Stimulated activated naive CD8-positive, alpha-beta T cell treated with anti-CD3 and anti-CD28 coated beads, Interleukin-15, amount 100 ng/mL, for 72 hours (primary cell): ENCODE data around the gene PFKFB3.

Experiments used
- ATAC-seq: fragments of 150-1000 bp; cut with Tn5 transposase; 2 replicates; pipeline ENCODE4 v1.10.0; 2021; ENCODE audit warnings: mild to moderate bottlenecking, moderate library complexity
- DNase-seq, 2 donors: peaks; one replicate each; pipeline ENCODE4 v3.0.0; 2021 to 2022
- H3K27ac Mint-ChIP-seq, 2 donors: one replicate each; pipeline ENCODE4 v1.8.0; 2022; ENCODE audit warnings: mild to moderate bottlenecking in 2 of 2, mixed read lengths in 2 of 2, moderate library complexity in 2 of 2
- H3K27me3 Mint-ChIP-seq: one replicate; pipeline ENCODE4 v1.8.0; 2022; ENCODE audit warnings: mixed read lengths
- H3K4me1 Mint-ChIP-seq: one replicate; pipeline ENCODE4 v1.8.0; 2022; ENCODE audit warnings: mild to moderate bottlenecking, mixed read lengths
- H3K4me3 Mint-ChIP-seq, 2 donors: one replicate each; pipeline ENCODE4 v1.8.0; 2022; ENCODE audit warnings: mild to moderate bottlenecking in 2 of 2, mixed read lengths in 2 of 2, moderate library complexity in 1 of 2
- H3K9me3 Mint-ChIP-seq, 2 donors: one replicate each; pipeline ENCODE4 v1.8.0; 2022; ENCODE audit warnings: mixed read lengths in 2 of 2

The PFKFB3 gene

DNA sequence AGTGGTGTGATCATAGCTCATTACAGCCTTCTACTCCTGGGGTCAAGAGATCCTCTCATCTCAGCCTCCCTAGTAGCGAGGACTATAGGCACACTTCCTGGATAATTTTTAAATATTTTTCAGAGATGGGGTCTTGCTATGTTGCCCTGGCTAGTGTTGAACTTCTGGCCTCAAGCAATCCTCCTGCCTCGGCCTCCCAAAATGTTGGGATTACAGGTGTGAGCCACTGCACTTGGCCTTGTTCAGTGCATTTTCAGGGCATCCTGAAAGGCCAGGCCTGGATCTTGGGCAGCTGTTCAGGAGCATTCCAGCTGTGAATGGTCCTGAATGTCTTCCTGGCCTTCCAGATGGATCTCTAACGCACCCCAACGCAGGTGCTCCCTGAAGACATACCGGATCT is 95.7 kb downstream of the PFKFB3 start:
- Mint-ChIP-seq H3K27ac (peak overlapping the region in 1 of 2 donors; percentile 37), H3K27me3 (no peaks in the 10 kb centered on the region), H3K4me1 (peaks cover 73% of the 10 kb centered on the region), H3K4me3 (no peak overlapping the region), H3K9me3 (peaks cover 12% of the 10 kb centered on the region in 2 donors)
- ATAC-seq (no peak), DNase-seq (no peak)

DNA sequence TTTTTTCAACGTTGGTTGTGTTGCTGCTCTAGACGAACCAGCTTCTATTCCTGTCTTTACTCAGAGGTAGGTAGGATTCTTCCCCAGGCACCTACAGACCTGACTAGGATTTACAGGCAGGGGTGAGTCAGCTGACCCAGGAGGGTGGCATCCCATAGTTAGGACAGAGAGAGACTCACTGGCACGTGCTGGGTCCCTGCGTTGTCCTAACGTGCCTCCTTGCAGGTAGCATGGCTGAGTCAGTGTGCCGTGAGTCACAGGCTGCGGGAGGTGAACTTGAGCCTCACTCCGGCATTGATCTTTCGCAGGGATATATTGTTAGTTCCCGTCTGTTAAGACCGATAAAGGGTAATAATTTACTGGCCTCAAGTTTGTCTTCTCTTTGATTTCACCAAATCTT is 96.5 kb downstream of the PFKFB3 start:
- H3K9me3 Mint-ChIP-seq, result peaks cover 6 to 8% of the 10 kb centered on the region in 2 donors
- H3K27ac Mint-ChIP-seq, result peak overlapping the region in 1 of 2 donors; percentile 70
- DNase-seq (no peak), ATAC-seq (no peak)
- H3K27me3 Mint-ChIP-seq, result no peaks in the 10 kb centered on the region
- H3K4me3 Mint-ChIP-seq, result peak overlapping the region; percentile 38 to 57
- peaks cover 70% of the 10 kb centered on the region for H3K4me1 Mint-ChIP-seq

DNA sequence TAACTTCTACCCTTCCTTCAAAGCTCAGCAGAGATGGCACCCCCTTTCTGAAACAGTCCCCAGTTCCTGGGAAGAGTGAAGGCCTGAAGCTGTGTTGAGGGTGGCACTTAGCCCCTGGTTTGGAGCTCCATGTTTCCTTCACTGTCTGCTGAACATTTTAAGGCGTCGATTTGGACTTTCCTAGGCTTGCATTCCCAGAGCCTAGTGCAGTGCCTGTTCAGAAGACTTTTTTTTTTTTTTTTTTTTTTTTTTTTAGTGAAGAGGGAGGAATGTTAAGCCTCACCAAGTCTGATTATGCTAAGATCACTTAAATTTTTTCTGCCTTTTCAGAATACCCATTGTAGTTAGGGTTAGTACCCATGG is 97.0 kb downstream of the PFKFB3 start:
- no peak for DNase-seq
- ATAC-seq, result no peak
- Mint-ChIP-seq H3K4me3 (peak overlapping the region; percentile 41 to 71), H3K9me3 (peaks cover 3% of the 10 kb centered on the region in 2 donors), H3K4me1 (peaks cover 65% of the 10 kb centered on the region), H3K27ac (peak overlapping the region; percentile 77 to 95), H3K27me3 (no peaks in the 10 kb centered on the region)

DNA sequence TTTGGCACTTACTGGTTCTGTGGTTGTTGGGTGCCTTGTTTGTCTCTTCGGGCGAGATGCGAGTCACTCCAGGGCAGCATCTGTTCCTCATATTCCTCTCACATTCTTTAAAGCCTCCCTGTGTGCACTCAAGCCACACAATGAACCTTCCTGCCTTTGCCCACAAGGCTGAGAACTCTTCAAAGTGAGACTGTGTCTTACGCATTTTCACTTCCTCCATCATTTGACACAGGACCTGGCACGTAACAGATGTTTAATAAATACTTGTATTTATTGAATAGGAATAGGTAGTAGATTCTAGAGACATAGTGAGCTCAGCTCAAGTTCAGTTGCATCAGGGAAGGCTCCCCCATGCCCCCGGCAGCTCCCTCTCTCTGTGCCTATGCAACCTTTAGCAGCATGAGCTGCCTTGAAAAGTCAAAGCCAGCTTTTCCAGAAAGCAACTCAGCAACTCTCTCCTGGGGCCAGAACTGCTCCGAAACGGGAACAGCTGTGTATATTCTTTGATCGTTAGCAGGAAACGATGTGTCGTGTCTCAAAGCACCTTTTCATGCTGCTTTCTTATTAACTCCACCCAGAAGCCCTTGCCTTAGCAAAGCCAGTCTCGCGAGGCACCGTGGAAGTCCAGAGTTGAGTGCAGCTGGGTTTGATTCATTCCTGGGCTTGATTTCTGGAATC is 97.5 kb downstream of the PFKFB3 start:
- peak overlapping the region; percentile 41 to 71 for H3K4me3 Mint-ChIP-seq
- no peaks in the 10 kb centered on the region for H3K27me3 Mint-ChIP-seq
- ATAC-seq, result peak; percentile 87
- peak; percentile 29 to 75 for DNase-seq
- H3K27ac Mint-ChIP-seq, result peak overlapping the region; percentile 77 to 95
- H3K4me1 Mint-ChIP-seq, result peaks cover 60% of the 10 kb centered on the region
- H3K9me3 Mint-ChIP-seq, result no peaks in the 10 kb centered on the region

DNA sequence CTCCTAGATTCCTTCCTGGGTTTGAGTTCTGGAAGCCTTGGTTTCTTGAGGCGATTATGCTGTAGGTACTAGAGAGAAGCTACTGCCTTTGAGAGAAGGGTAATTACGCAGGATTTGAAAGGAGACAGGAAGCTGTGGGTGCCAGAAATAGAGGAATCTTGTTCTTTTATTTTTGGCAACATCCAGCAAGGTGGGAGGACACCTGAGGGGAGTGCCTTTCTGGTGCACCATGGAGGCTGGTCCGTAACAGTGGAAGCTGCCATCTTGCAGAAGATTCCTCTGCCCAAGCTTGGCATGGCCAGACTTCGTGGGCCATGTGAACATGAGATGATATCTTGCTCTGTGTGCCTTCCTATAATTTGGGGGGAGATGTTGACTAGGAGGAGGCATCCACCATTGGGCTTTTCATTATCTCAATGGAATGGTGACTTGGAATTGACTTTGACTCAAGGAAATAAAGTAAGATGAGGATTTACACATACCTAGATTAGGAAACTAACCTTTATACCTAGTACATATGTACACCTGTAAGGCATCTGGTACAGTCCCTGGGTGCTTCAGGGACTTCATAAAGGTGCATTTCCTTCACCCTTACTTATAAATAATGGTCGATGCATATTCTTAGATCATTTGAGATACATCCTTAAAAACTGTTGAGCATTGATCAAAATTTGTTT is 98.2 kb downstream of the PFKFB3 start:
- H3K27ac Mint-ChIP-seq, result peak overlapping the region in 1 of 2 donors; percentile 95
- no peaks in the 10 kb centered on the region for H3K27me3 Mint-ChIP-seq
- no peaks in the 10 kb centered on the region for H3K9me3 Mint-ChIP-seq
- peaks cover 53% of the 10 kb centered on the region for H3K4me1 Mint-ChIP-seq
- DNase-seq, result no peak
- no peak for ATAC-seq
- H3K4me3 Mint-ChIP-seq, result peak overlapping the region; percentile 41 to 71

DNA sequence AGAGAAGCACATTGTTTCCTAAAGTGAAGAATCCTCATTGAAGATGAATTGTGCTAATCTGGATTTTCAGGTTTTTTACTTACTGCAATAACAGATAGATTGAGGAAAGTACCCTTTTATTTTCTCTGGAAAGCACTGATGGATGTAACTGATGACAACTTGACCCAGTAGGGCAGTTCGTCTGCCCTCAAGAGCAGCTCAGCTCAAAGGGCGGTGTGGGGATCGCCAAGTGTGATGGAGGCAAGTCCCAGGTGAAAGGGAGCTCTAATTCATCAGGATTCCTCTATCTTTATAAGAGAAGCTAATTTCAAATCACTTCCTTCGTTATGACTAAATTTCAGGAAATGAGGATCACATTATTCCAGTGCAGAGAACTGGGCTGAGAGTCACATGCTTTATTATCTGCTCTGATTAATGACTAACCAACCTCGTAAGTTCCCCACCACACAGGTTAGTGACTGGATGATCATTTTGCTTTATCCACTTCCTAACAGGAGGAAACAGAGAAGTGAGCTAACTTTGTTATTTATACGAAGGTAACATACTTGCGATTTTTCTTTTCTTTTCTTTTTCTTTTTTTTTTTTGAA is 98.8 kb downstream of the PFKFB3 start:
- H3K9me3 Mint-ChIP-seq, result no peaks in the 10 kb centered on the region
- H3K27ac Mint-ChIP-seq, result no peak overlapping the region
- no peak for DNase-seq
- H3K4me1 Mint-ChIP-seq, result peaks cover 46% of the 10 kb centered on the region
- no peaks in the 10 kb centered on the region for H3K27me3 Mint-ChIP-seq
- no peak for ATAC-seq
- H3K4me3 Mint-ChIP-seq, result no peak overlapping the region
